ENCODE results near the gene EMC9. TPM values are rescaled to one million over a fixed set of nuclear protein-coding genes. Genes with fewer than 3 reads are reported as not detected.
A peak's percentile ranks its signal among the peaks of the same experiment; 100 is the strongest.

Gene EMC9
- total RNA-seq = 10 to 100 TPM; 22.5 to 65.7 (median 40.5) TPM
- 100 to 1,000 TPM in 2 of 3 donors, 10 to 100 TPM in 1; 21.6 to 149 (median 127) TPM for polyA plus RNA-seq
- long read RNA-seq, donor 1, transcript EMC9-201 (6 exons, 835 nt) = major isoform, 21 of 43 reads
- long read RNA-seq, donor 1, partial matches to known transcripts = 15 of 43 reads
- long read RNA-seq, donor 1, other reads (novel, unspliced or antisense) = 0 of 43 reads
- long read RNA-seq, donor 2, transcript EMC9-201 (6 exons, 835 nt) = major isoform, 8 of 30 reads
- long read RNA-seq, donor 2, partial matches to known transcripts = 16 of 30 reads
- long read RNA-seq, donor 2, other reads (novel, unspliced or antisense) = 0 of 30 reads
- long read RNA-seq, donor 3, transcript EMC9-201 (6 exons, 835 nt) = major isoform, 13 of 34 reads
- long read RNA-seq, donor 3, transcript EMC9-203 (1 exons, 565 nt) = major isoform, 13 of 34 reads
- long read RNA-seq, donor 3, transcript EMC9-202 (5 exons, 953 nt) = minor isoform, 8 of 34 reads
- long read RNA-seq, donor 3, partial matches to known transcripts = 0 of 34 reads
- long read RNA-seq, donor 3, other reads (novel, unspliced or antisense) = 0 of 34 reads
- long read RNA-seq, donor 4, transcript EMC9-201 (6 exons, 835 nt) = major isoform, 15 of 30 reads
- long read RNA-seq, donor 4, transcript EMC9-202 (5 exons, 953 nt) = minor isoform, 10 of 30 reads
- long read RNA-seq, donor 4, partial matches to known transcripts = 2 of 30 reads
- long read RNA-seq, donor 4, other reads (novel, unspliced or antisense) = 2 of 30 reads
- long read RNA-seq, donor 5, transcript EMC9-202 (5 exons, 953 nt) = minor isoform, 11 of 33 reads
- long read RNA-seq, donor 5, transcript EMC9-201 (6 exons, 835 nt) = major isoform, 14 of 33 reads
- long read RNA-seq, donor 5, partial matches to known transcripts = 1 of 33 reads
- long read RNA-seq, donor 5, other reads (novel, unspliced or antisense) = 5 of 33 reads
- long read RNA-seq, donor 6, transcript EMC9-202 (5 exons, 953 nt) = major isoform, 10 of 22 reads
- long read RNA-seq, donor 6, transcript EMC9-201 (6 exons, 835 nt) = minor isoform, 7 of 22 reads
- long read RNA-seq, donor 6, partial matches to known transcripts = 2 of 22 reads
- long read RNA-seq, donor 6, other reads (novel, unspliced or antisense) = 3 of 22 reads
- long read RNA-seq, donor 7, transcript EMC9-202 (5 exons, 953 nt) = minor isoform, 9 of 36 reads
- long read RNA-seq, donor 7, transcript EMC9-203 (1 exons, 565 nt) = major isoform, 12 of 36 reads
- long read RNA-seq, donor 7, partial matches to known transcripts = 12 of 36 reads
- long read RNA-seq, donor 7, other reads (novel, unspliced or antisense) = 0 of 36 reads
- long read RNA-seq, donor 8, transcript EMC9-201 (6 exons, 835 nt) = minor isoform, 7 of 47 reads
- long read RNA-seq, donor 8, transcript EMC9-202 (5 exons, 953 nt) = major isoform, 11 of 47 reads
- long read RNA-seq, donor 8, partial matches to known transcripts = 26 of 47 reads
- long read RNA-seq, donor 8, other reads (novel, unspliced or antisense) = 0 of 47 reads
- long read RNA-seq, donor 9, transcript EMC9-202 (5 exons, 953 nt) = major isoform, 7 of 19 reads
- long read RNA-seq, donor 9, partial matches to known transcripts = 5 of 19 reads
- long read RNA-seq, donor 9, other reads (novel, unspliced or antisense) = 0 of 19 reads
- long read RNA-seq, donor 10, transcript EMC9-203 (1 exons, 565 nt) = major isoform, 8 of 503 reads
- long read RNA-seq, donor 10, partial matches to known transcripts = 470 of 503 reads
- long read RNA-seq, donor 10, other reads (novel, unspliced or antisense) = 17 of 503 reads

GRCh38 chr14:24141097-24141880, at the start of gene EMC9:
Gene EMC9, minus strand, starts transcription at chr14:24141591. Its CDS starts 287 bp downstream, at chr14:24141304.
- Histone ChIP-seq H3K27ac (peak within 1 kb of the TSS; percentile 78 to 95 (median 81)), H3K4me1 (replicated peaks in 1 of 2) (peaks cover 39 to 68% of the 10 kb centered on the region in 2 donors), H3K9me3 (replicated peaks in 1 of 3) (no peaks in the 10 kb centered on the region), H3K27me3 (no peaks in the 10 kb centered on the region), H3K4me3 (peak within 1 kb of the TSS; percentile 20 to 89 (median 64)), H3K36me3 (replicated peaks in 1 of 2) (peaks cover 0 to 48% of the 10 kb centered on the region in 2 donors)
- intact Hi-C loops (cut with DNase I) = no loop called here
- DNase-seq = peak; percentile 100
- 0 to 1% (median 0%) methylated on average over 12 to 65 of the region's 65 CpGs for WGBS, 4 donors
- peak; percentile 39 to 78 (median 69) for TF ChIP-seq CTCF (IDR thresholded peaks at IDR 0.05)
- peak; percentile 71 to 94 for TF ChIP-seq POLR2A (IDR thresholded peaks at IDR 0.05)

GRCh38 chr14:24190416-24190815, 49.0 kb upstream of the EMC9 start:
- Histone ChIP-seq H3K27ac (no peak overlapping the region), H3K9me3 (replicated peaks in 1 of 3) (no peaks in the 10 kb centered on the region), H3K27me3 (no peaks in the 10 kb centered on the region), H3K4me1 (replicated peaks in 1 of 2) (peaks cover 17 to 26% of the 10 kb centered on the region in 2 donors), H3K36me3 (replicated peaks in 1 of 2) (peaks cover 0 to 43% of the 10 kb centered on the region in 2 donors), H3K4me3 (no peak overlapping the region)
- TF ChIP-seq POLR2A (IDR thresholded peaks at IDR 0.05) (no peak), CTCF (IDR thresholded peaks at IDR 0.05) (no peak)
- 90 to 91% (median 91%) methylated on average over 10 of the region's 10 CpGs for WGBS, 4 donors
- no peak for DNase-seq
- intact Hi-C loops (cut with DNase I) = no loop called here

- H3K27me3 ChIP-seq = no peaks in the 10 kb centered on the region
- H3K9me3 ChIP-seq (replicated peaks in 1 of 3) = no peaks in the 10 kb centered on the region
- intact Hi-C loops (cut with DNase I) = no loop called here
- TF ChIP-seq POLR2A (IDR thresholded peaks at IDR 0.05) = no peak
- TF ChIP-seq CTCF (IDR thresholded peaks at IDR 0.05) = no peak
- 88 to 98% (median 91%) methylated on average over 9 of the region's 9 CpGs for WGBS, 4 donors
- H3K27ac ChIP-seq = peak overlapping the region in 1 of 5 donors; percentile 50
- H3K4me3 ChIP-seq = no peak overlapping the region
- H3K36me3 ChIP-seq (replicated peaks in 1 of 2) = peaks cover 0 to 52% of the 10 kb centered on the region in 2 donors
- H3K4me1 ChIP-seq (replicated peaks in 1 of 2) = peaks cover 13 to 21% of the 10 kb centered on the region in 2 donors
- no peak for DNase-seq
These were observed 48.1 kb upstream of the EMC9 start for GRCh38 chr14:24189460-24189859.

Data from adrenal gland (tissue), 19 donors.